ENCODE data around the gene VAMP4.
A peak's percentile ranks its signal among the peaks of the same experiment; 100 is the strongest.

Gene VAMP4

DNA sequence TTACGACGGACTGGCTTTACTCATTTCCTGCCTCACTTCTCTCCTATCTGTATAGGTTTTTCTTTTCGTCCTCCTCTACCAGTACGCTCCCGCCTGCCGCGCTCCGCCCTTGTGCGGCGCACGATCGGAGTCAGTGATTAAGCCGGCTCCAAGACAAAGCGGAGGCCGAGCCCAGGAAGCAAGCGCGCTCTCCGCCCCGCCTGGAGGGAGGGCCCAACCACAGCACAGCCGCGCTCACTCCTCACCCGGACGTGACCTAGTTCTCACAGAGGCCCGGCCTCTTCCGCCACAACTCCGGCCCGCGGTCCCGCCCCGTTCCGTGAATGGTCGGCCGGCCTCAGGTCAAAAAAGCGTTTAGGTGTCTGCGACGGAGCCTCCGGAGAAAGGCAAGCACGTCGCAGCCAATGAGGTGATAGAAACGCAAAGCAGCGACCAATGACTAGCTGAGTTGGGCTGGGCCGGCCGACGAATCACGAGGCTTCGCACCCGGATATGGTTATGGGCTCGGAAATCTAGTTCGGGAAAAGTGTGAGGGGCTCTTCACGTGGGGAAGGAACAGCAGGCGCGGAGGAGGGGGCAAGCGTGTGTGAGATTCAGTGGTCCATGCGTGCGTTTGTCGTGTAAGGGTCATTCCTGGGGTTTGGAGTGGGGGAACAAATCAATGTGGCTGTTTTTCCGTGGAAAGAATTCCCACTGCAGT, 39.5 kb upstream of the VAMP4 start, which contains the start of gene METTL13 (continued):
- no peak for TF ChIP-seq ZNF701 (tag by site-specific recombination; IDR thresholded peaks at IDR 0.05)
- no peak for TF ChIP-seq ZNF560 (tag by site-specific recombination; IDR thresholded peaks at IDR 0.05; ENCODE audit: borderline replicate concordance)
- TF ChIP-seq ZNF223 (tag by site-specific recombination; IDR thresholded peaks at IDR 0.05), result no peak
- TF ChIP-seq, protein P1, sequence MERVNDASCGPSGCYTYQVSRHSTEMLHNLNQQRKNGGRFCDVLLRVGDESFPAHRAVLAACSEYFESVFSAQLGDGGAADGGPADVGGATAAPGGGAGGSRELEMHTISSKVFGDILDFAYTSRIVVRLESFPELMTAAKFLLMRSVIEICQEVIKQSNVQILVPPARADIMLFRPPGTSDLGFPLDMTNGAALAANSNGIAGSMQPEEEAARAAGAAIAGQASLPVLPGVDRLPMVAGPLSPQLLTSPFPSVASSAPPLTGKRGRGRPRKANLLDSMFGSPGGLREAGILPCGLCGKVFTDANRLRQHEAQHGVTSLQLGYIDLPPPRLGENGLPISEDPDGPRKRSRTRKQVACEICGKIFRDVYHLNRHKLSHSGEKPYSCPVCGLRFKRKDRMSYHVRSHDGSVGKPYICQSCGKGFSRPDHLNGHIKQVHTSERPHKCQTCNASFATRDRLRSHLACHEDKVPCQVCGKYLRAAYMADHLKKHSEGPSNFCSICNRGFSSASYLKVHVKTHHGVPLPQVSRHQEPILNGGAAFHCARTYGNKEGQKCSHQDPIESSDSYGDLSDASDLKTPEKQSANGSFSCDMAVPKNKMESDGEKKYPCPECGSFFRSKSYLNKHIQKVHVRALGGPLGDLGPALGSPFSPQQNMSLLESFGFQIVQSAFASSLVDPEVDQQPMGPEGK (tag by site-specific recombination; IDR thresholded peaks at IDR 0.05), result 0 out of 2 replicates have a peak, but pooled peaks have one; percentile 54
- peak; percentile 59; the same call in 1 of the 2 replicates for TF ChIP-seq ZXDB (tag by site-specific recombination; IDR thresholded peaks at IDR 0.05)
- TF ChIP-seq ZNF24 (tag by site-specific recombination; IDR thresholded peaks at IDR 0.05), result no peak
- peak; percentile 81 for TF ChIP-seq ZEB2 (tag by site-specific recombination; IDR thresholded peaks at IDR 0.05)
- TF ChIP-seq OSR2 (tag by site-specific recombination; IDR thresholded peaks at IDR 0.05), result no peak
- TF ChIP-seq ZNF140 (tag by site-specific recombination; IDR thresholded peaks at IDR 0.05), result no peak
- TF ChIP-seq ZNF19 (tag by site-specific recombination; IDR thresholded peaks at IDR 0.05; ENCODE audit: low read depth), result no peak
- no peak for TF ChIP-seq ZNF121 (tag by site-specific recombination; IDR thresholded peaks at IDR 0.05)
- TF ChIP-seq ZNF202 (tag by site-specific recombination; IDR thresholded peaks at IDR 0.05; ENCODE audit: borderline replicate concordance), result no peak
- TF ChIP-seq, protein P2, sequence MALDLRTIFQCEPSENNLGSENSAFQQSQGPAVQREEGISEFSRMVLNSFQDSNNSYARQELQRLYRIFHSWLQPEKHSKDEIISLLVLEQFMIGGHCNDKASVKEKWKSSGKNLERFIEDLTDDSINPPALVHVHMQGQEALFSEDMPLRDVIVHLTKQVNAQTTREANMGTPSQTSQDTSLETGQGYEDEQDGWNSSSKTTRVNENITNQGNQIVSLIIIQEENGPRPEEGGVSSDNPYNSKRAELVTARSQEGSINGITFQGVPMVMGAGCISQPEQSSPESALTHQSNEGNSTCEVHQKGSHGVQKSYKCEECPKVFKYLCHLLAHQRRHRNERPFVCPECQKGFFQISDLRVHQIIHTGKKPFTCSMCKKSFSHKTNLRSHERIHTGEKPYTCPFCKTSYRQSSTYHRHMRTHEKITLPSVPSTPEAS (tag by site-specific recombination; IDR thresholded peaks at IDR 0.05), result no peak
- TF ChIP-seq GLIS1 (tag by site-specific recombination; IDR thresholded peaks at IDR 0.05), result peak; percentile 17; the same call in 1 of the 2 replicates
- TF ChIP-seq HOXC10 (CRISPR knock-in tag; IDR thresholded peaks at IDR 0.05), result 0 out of 2 replicates have a peak, but pooled peaks have one; percentile 69
- no peak for TF ChIP-seq ZNF529 (tag by site-specific recombination; IDR thresholded peaks at IDR 0.05; ENCODE audit: insufficient replicate concordance)
- TF ChIP-seq ZNF394 (tag by site-specific recombination; IDR thresholded peaks at IDR 0.05; ENCODE audit: borderline replicate concordance), result peak; percentile 34
- TF ChIP-seq, protein P3, sequence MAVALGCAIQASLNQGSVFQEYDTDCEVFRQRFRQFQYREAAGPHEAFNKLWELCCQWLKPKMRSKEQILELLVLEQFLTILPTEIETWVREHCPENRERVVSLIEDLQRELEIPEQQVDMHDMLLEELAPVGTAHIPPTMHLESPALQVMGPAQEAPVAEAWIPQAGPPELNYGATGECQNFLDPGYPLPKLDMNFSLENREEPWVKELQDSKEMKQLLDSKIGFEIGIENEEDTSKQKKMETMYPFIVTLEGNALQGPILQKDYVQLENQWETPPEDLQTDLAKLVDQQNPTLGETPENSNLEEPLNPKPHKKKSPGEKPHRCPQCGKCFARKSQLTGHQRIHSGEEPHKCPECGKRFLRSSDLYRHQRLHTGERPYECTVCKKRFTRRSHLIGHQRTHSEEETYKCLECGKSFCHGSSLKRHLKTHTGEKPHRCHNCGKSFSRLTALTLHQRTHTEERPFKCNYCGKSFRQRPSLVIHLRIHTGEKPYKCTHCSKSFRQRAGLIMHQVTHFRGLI (tag by site-specific recombination; IDR thresholded peaks at IDR 0.05), result peak; percentile 74
- no peak for TF ChIP-seq ZNF423 (tag by site-specific recombination; IDR thresholded peaks at IDR 0.05)
- TF ChIP-seq ZNF350 (tag by site-specific recombination; IDR thresholded peaks at IDR 0.05), result peak; percentile 90
- TF ChIP-seq ZBTB21 (tag by site-specific recombination; IDR thresholded peaks at IDR 0.05), result no peak; the same call in 1 of the 2 replicates
- no peak for TF ChIP-seq ZNF585B (tag by site-specific recombination; IDR thresholded peaks at IDR 0.05)
- TF ChIP-seq, protein P4, sequence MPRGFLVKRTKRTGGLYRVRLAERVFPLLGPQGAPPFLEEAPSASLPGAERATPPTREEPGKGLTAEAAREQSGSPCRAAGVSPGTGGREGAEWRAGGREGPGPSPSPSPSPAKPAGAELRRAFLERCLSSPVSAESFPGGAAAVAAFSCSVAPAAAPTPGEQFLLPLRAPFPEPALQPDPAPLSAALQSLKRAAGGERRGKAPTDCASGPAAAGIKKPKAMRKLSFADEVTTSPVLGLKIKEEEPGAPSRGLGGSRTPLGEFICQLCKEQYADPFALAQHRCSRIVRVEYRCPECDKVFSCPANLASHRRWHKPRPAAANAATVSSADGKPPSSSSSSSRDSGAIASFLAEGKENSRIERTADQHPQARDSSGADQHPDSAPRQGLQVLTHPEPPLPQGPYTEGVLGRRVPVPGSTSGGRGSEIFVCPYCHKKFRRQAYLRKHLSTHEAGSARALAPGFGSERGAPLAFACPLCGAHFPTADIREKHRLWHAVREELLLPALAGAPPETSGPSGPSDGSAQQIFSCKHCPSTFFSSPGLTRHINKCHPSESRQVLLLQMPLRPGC (tag by site-specific recombination; IDR thresholded peaks at IDR 0.05), result 0 out of 2 replicates have a peak, but pooled peaks have one; percentile 61
- TF ChIP-seq WT1 (tag by site-specific recombination; IDR thresholded peaks at IDR 0.05), result no peak
- no peak for TF ChIP-seq ZNF214 (tag by site-specific recombination; IDR thresholded peaks at IDR 0.05; ENCODE audit: borderline replicate concordance)
- TF ChIP-seq, protein P5, sequence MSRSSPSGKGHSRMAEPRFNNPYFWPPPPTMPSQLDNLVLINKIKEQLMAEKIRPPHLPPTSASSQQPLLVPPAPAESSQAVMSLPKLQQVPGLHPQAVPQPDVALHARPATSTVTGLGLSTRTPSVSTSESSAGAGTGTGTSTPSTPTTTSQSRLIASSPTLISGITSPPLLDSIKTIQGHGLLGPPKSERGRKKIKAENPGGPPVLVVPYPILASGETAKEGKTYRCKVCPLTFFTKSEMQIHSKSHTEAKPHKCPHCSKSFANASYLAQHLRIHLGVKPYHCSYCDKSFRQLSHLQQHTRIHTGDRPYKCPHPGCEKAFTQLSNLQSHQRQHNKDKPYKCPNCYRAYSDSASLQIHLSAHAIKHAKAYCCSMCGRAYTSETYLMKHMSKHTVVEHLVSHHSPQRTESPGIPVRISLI (tag by site-specific recombination; IDR thresholded peaks at IDR 0.05), result peak; percentile 94
- TF ChIP-seq ZNF23 (tag by site-specific recombination; IDR thresholded peaks at IDR 0.05; ENCODE audit: borderline replicate concordance), result no peak
- TF ChIP-seq SP3 (tag by site-specific recombination; IDR thresholded peaks at IDR 0.05), result peak; percentile 90
- TF ChIP-seq ZNF391 (tag by site-specific recombination; IDR thresholded peaks at IDR 0.05; ENCODE audit: borderline replicate concordance, low read depth), result peak; percentile 66; the same call in 1 of the 2 replicates
